SH-SY5Y (cell line): ENCODE results near the gene SIGLEC6.

ENCODE experiments used
- GATA2 ChIP-seq: IDR thresholded peaks from 2 replicates; pipeline ENCODE4 v1.6.1; 2011; ENCODE audit warnings: mild to moderate bottlenecking, low read depth, low read length
- GATA3 ChIP-seq: IDR thresholded peaks from 2 replicates; pipeline ENCODE4 v1.6.1; 2011; ENCODE audit warnings: low read depth, mild to moderate bottlenecking, low read length, moderate library complexity

The SIGLEC6 gene

DNA sequence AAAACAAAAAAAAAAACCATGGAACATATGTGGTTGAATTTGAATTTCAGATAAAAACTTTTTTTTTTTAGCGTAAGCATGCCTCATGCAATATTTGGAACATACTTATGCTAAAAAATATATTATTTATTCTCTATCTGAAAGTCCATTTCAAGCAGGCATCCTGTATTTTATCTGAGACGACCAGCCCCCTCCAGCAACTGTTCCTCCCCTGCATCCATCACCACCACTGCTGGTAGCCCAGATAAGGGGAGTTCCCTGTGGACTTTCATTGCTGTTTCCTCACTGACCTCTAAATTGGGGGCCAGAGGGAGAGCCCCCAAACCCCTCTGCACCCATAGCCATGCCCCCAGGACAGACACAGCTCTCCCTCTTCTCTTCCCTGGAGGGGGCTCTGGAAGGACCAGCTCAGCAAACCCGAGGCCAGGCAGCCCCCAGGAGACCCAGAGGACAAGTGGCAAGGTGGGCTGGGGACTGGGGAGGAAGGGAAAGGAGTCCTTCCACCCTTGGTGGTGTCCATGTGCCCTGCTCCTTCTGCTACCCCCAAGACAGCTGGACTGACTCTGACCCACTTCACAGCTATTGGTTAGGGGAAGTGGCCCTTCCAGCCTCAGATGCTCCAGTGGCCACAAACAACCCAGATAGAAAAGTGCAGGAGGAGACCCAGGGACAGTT lies 23.3 kb downstream of the SIGLEC6 start:
- TF ChIP-seq GATA2 (no peak), GATA3 (no peak)

DNA sequence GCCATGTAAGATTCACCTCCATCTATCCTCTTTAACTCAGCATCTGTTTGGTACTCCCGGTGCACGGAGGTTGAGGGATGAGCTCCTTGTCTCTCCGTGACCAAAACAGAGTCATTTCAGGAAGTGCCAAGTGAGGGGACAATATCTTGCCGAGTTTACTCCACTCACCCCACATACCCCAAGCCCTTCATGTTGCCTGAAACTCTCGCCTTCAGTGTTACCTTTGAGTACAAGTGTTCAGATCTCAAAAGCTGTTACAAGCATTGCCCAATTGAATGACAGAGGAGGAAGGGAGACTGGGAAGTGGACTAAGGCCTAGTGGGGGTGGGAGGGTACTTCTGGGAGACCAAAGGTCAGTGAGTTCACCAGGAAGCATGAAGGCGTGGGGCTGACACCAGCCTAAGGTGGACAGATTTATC lies 23.8 kb downstream of the SIGLEC6 start:
- TF ChIP-seq GATA2, result no peak
- no peak for TF ChIP-seq GATA3

- TF ChIP-seq GATA3 (no peak), GATA2 (no peak)
Measured at GRCh38 chr19:51507192-51507591, 24.3 kb downstream of the SIGLEC6 start.

DNA sequence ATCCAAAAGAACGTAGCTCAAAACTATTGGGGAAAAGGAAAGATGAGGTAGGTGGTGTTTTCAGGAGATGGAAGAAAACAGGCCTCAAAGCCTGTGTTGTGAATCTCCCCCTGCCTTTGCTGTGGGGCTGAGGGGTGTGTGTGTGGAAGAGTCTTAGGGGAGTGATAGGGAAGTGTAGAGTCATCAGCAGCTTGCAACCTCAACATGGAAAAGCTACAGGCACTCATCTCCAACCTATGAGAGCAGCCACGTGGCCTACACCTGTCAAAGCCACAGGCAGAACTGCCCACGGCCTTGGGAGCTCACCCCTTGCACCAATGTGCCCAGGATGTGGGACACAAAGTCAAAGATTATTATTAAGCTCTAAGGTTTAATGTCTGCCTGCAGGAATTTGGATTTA lies 25.6 kb downstream of the SIGLEC6 start:
- no peak for TF ChIP-seq GATA3
- TF ChIP-seq GATA2, result no peak

DNA sequence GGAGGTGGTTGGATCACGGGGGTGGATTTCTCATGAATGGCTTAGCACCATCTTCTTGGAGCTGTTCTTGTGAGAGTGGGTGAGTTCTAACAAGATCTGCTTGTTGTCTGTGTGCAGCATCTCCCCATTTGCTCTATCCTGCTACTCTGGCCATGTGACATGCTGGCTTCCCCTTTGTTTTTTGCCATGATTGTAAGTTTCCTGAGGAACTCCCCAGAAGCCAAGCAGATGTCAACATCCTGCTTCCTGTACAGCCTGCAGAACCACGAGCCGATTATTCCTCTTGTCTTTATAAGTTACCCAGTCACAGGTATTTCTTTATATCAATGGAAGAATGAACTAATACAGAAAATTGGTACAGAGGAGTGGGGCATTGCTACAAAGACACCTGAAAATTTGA lies 27.6 kb downstream of the SIGLEC6 start:
- TF ChIP-seq GATA3 (no peak), GATA2 (no peak)

DNA sequence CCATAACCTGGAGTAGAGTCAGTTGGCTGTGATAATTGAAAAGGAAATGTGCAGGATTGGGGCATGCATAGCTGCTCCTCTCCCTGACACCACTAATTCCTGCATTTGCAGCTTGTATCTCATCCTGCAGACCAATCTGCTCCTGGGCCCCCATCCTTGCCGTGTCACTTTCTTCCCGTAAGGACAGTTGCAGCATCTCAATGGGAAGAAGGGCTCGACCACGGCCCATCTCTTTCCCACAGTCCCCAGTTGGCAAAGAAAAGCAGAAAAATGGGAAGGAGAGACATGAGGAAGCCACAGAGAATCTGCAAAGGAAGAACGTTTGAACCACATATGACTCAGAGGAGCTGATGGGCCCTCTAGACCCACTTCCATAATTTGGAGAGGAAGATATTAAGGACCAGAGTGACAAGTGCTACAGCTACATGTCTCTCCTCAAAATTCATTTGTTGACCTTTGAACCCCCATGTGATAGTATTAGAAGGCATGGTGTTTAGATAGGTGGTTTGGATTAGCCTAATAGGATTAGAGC lies 28.1 kb downstream of the SIGLEC6 start:
- TF ChIP-seq GATA2 (no peak), GATA3 (no peak)

- TF ChIP-seq GATA3 (no peak), GATA2 (no peak)
Measured at GRCh38 chr19:51501594-51502263, 29.7 kb downstream of the SIGLEC6 start, which contains the start of gene SIGLEC12. TSS of gene SIGLEC12 (minus strand) at chr19:51501800. CDS start at chr19:51501733, 67 bp downstream.

- no peak for TF ChIP-seq GATA2
- no peak for TF ChIP-seq GATA3
Measured at GRCh38 chr19:51497666-51498065, 33.8 kb downstream of the SIGLEC6 start.

DNA sequence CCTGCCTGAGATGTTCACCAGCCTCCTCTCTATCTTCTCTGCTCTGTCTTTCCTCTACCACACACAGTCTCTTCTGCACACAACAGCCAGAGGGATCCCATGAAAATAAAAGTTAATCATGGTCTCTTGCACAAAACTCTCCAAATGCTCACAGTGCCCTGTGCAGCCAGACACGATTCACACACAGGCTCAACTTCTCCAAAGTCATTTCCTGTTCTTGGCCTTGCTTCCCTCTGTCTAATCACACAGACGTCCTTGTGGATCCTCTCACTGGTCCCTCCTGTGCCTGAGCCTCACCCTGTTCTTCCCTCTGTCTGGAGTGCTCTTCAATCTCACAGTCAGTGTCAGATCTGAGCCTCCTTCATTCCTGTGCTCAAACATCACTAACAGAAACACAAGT lies 37.7 kb downstream of the SIGLEC6 start:
- no peak for TF ChIP-seq GATA2
- TF ChIP-seq GATA3, result no peak

DNA sequence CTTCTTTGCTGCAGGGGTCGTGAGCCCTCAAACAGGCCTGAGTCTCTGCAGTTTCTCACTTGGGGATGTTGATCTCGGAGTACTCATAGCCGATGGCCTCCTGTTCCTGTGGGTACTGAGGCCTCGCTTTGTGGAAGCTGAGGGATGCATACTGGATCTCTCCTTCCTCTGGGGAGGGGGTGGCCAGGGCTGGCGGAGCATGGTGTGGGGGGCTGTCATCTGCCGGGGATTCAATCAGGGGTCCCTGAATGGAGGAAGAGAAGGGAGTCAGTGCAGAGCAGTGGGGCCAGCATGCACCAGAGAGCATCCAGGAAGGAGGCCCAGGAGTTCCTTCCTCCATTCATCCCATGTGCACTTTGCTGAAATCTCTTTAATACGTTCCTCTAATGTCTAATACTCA lies 39.9 kb downstream of the SIGLEC6 start:
- TF ChIP-seq GATA2, result no peak
- no peak for TF ChIP-seq GATA3

DNA sequence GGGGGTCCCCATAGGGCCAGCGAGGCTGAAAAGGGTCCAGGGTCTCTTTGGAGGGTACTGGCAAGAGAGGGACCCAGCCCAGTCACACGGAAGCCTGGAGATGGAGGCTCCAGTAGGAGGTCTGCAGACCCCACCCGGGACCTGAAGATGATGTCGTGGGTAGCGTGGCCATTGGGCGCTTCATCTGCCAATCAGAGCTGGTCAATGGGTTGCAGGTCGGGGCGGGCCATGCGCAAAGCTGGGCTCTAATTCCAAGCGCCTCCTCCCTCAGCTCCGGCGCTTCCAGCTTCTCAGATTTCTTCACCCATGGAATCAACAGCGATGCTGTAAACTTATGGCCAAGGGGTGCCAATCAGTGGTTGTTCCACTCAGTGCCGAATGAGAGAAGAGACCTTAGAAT lies 40.8 kb downstream of the SIGLEC6 start:
- TF ChIP-seq GATA2 (no peak), GATA3 (no peak)

- no peak for TF ChIP-seq GATA3
- TF ChIP-seq GATA2, result no peak
Measured at GRCh38 chr19:51489113-51489512, 42.4 kb downstream of the SIGLEC6 start.

GRCh38 chr19:51488491-51488890 lies 43.0 kb downstream of the SIGLEC6 start:
- TF ChIP-seq GATA3, result no peak
- no peak for TF ChIP-seq GATA2

- TF ChIP-seq GATA3 (no peak), GATA2 (no peak)
Measured at GRCh38 chr19:51485960-51486660, 45.4 kb downstream of the SIGLEC6 start.
